ENCODE measurements around the gene ABO.
"Not testable (repeated sequence)": the region's sequence is repeated elsewhere in the genome, so short reads cannot be mapped to it uniquely, and the experiment has no call there.

The ABO gene

DNA sequence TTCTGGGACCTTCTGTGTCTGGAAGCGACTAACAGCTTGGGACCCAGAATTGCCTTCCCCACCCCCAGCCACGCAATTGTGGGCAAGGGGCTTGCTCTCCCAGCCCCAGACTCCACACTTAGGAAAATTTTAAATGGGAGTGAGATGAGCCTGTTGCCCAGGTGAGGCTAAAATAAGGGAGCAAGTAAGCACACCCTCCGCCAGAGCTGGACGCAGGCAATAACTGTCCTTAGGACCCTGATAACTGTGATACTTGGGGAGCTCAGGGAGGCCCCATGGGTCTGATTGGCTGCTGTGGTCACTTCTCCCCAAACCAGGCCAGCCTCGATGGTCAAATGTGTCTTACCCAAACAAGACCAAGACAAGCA, 13.3 kb downstream of the ABO start:
- no peak for DNase-seq

DNA sequence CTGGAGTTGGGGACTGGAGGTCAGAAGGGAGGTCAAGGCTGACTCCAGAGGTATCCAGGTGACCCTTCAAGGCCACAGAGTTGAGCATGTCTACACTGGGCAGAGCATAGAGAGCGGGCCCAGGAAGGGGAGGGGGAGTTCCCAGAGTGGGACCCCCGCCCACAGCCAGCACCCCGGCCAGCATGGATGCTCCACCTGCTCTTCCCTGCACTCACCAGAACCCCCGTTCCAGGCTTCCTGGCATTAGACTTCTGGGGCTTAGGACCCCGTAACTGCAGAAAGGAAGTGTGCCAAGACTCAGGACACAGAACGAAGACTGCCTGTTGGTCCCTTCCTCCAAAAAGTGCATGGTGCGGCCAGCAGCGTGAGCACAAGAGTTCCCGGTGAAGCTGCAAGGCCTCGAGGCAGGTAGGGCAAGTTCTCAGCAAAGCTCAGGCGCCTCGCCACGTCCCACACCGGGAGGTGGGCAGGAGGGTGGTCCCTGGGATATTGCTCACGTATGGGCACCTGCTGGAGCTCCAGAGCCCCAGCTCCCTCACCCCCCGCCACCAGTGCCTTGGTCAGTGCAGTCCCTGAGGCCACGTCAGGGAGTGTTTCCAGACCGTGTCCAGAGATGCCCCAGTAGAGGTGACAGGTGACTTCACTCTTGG, 13.8 kb downstream of the ABO start:
- no peak for DNase-seq

DNA sequence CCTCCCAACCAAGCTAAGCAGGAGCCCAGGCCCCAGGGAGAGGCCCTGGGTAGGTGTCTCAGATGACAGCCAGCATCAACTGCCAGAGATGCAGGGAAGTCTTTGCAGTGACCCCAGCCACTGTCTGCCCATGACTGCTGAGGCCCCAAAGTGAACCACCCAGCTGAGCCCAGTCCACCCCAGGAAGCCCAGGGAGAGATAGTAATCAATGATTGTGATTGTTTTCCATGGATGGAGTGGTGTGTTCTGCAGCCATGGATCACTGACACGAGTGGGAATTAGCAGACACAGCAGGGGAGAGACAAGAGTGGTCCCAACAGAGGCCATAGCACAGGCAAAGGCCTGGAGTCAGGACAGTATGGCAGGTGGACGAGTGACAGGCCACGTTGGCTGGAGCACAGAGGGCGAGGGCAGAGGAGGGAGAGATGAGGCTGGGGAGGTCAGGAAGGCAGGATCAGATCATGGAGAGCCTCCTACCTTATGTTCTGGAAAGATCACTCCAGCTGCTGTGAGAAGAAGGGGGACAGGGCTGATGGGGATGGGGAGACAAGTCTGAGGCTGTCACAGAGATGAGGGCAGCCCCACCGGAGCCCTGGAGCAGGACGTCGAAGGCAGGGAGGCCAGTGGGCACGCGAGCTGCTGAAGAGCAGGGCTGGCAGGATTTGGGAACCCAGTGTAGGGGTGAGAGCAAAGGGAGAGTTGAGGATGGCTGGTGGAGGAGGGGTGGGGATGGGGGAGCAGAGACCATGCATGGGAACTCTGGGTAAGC, 14.5 kb downstream of the ABO start:
- no peak for DNase-seq

DNA sequence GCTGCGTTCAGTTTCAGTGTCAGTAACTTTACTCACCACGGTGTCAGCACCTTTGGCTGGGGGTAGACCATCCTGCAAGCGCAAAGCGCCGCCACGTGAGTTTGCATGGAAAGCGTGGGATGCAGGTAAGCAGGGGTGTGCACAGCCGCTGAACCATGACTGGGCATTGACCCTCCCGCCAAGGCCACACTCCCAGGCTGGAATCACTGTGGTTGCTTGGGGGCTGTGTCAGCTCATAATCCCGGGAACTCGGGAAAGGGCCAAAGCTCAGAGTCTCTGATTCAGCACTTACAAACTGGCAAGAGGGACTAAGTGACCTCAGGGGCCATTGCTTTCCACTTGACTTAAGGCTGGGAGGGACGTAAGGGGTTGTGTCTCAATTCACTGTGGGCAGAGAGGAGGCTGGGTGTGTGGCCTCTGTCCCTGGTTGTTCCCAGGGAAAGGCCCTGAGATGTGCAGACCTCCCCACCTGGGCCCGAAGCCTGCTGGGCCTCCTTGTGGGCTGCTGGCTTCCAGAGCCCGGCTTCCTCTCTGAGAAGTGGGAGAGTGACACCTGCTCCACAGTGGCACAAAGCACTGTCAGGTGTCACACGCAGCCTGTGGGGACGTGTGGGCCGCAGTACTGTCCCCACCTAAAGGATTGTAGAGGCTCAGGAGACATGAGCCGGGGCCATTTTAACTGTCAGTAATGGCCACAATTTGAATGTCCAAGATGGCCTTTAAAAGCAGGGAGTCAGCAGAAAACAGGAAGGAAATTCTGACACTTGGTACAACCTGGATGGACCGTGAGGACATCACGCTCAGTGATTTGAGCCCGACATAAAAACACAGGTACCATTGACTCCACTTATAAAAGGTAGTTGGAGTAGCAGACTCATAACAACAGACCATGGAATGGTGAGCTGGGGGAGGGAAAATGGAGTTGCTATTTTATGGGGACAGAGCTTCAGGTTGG, 16.7 kb downstream of the ABO start:
- no peak for DNase-seq

DNA sequence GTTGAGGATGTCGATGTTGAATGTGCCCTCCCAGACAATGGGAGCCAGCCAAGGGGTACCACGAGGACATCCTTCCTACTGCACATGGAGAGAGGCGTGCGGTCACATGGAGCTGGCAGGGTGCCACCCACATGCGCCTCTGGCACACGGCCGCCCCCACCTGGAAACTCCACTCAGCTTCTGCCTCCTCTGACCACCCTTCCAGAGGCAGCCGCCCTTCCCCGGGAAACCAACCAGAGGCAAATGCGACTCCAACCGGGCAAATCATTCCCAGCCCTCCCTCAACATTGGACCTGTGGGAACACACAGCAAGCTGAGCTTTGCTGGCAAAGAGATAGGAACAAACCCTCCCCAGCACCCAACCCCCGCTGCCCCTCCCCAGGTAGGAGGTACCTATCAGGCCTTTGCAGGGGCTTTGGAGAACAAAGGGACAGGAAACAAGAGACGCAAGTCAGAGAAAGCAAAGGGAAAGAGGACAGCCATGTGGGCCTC, 17.5 kb downstream of the ABO start:
- no peak for DNase-seq

DNA sequence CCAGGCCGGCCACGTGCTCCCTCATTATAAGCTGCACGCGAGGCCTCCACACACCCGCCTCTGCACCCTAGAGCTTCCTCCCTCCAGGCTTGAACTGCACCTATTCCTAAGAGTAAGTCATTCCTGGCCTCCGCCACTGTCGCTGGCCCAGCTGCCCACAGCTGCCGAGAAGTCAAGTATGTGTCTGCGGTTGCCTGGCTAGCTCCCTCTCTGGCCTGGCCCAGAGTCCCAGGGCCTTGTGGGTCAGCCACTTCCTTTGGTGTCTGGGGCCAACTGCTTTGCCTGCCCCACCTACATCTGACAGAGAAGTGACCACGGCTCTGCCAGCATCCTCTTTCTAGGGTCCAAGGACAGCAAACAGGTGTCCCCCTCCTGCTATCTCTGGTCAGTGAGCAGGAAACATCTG, 18.3 kb downstream of the ABO start:
- no peak for DNase-seq

DNA sequence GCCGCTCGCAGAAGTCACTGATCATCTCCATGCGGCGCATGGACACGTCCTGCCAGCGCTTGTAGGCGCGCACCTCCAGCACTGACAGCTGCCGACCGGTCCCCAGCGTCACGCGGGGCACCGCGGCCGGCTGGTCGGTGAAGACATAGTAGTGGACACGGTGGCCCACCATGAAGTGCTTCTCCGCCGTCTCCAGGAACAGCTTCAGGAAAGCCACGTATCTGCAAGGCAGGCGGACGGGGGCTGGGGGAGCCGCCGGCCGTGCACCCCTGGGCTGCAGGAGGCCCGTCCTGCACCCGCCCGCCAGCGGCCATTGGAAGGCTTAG, 18.9 kb downstream of the ABO start:
- no peak for DNase-seq

DNA sequence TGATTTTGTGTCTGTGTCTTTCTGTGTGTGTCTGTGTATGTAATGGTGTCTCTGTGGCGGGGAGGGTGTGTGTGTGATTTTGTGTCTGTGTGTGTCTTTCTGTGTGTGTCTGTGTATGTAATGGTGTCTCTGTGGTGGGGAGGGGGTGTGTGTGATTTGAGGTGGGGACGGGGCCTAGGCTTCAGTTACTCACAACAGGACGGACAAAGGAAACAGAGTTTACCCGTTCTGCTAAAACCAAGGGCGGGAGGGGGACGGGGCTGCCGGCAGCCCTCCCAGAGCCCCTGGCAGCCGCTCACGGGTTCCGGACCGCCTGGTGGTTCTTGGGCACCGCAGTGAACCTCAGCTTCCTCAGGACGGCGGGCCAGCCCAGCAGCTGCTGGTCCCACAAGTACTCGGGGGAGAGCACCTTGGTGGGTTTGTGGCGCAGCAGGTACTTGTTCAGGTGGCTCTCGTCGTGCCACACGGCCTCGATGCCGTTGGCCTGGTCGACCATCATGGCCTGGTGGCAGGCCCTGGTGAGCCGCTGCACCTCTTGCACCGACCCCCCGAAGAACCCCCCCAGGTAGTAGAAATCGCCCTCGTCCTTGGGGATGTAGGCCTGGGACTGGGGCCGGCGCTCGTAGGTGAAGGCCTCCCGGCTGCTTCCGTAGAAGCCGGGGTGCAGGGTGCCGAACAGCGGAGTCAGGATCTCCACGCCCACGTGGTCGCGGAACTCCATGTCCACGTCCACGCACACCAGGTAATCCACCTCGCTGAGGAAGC, 19.4 kb downstream of the ABO start:
- DNase-seq, result no peak

DNA sequence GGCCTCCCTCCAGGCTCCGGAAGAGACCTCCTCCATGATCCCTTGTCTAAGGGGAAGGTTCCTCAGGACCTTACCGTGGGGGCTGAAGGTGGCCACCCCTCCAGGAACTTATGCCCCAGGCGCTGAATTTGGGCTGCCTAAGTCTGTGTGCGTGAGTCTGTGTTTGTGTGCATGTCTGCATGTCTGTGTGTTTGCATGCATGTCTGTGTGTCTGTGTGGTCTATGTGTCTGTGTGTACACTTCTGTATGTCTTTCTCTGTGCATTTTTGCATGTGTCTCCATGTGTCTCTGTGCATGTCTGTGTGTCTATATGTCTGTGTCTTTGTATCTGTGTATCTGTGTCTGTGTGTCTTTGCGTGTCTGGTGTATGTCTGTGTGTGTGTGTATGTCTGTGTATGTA, 20.5 kb downstream of the ABO start:
- no peak for DNase-seq

DNA sequence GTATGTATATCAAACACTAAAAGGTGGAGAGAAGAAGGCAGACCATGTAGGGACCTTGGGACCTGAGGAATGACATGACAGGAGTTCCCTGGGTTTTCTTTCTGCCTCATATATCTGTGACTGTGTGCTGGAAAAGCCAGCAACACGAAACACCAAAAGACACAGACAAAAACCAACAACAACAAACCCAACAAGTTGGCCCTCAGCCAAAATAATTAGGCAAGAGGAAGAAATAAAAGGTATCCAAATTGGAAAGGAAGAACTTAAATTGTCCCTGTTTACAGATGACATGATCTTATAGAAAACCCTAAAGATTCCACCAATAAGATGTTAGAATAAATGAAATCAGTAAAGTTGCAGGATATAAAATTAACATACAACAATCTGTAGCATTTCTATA, 21.7 kb downstream of the ABO start:
- DNase-seq, result no peak

DNA sequence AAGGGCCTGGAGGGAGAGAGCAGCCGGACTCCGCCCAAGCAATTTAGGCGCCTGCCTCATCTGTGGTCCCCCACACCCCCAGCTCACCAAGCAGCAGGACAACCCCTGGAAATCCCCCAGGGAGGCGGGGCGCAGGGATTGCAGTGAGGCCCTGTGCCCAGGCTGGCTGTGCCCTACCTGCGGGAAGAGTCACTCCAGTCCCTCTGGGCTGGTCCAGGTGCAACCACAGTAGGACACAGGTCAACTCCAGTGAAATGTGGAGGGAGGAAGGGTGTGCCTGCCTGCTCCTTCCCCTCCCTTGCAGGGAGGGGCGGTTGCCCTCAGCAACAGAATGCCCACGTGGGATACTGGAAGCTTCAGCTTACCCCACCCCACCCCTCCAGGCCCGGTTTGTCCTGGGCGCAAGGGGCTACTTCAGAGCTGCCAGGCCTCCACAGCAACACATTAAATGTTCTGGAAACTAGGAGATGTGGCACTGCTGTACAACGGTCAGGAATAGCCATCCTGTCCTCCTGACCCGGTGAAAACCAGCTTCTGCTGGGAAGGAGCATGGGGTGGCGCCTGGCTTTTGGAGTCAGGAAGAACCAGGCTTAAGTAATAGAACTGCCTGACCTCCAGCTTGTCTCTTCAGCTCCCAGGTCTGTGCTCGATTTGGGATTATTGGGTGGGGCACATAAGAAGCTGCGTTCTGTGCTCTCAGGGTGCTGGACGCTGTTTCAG, 22.5 kb downstream of the ABO start:
- no peak for DNase-seq

DNA sequence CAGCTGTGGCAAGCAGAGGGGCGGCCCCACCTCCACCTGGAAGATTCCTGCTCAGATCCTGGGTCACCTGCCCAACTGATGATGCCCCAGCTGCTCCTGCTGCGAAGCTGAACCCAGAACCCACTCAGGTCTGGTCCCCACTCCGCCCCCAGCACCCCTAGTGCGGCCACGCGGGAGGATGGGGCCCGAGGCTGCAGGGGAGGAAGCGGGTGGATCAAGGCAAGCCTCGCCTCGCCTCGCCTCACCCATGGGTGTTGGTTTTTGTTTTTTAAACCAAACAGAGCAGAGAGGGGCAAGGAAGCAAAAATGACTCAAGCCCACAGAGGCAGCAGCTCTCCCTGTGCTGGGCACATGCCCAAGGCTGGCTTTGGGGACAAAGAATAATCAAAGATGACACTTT, 23.2 kb downstream of the ABO start:
- DNase-seq, result no peak

DNA sequence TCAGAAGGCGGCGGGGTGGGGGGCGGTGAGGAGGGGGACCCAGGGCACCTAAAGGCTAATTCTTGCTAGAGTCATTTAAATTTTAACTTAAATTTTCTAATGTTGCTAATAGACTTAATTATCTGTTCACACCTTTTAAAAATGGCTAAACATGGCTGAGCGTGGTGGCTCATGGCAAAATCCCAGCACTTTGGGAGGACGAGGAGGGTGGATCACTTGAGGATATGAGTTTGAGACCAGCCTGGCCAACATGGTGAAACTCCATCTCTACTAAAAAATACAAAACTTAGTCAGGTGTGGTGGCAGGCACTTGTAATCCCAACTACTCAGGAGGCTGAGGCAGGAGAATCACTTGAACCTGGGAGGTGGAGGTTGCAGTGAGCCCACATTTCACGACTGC, 23.8 kb downstream of the ABO start:
- DNase-seq, result not testable (repeated sequence)

DNA sequence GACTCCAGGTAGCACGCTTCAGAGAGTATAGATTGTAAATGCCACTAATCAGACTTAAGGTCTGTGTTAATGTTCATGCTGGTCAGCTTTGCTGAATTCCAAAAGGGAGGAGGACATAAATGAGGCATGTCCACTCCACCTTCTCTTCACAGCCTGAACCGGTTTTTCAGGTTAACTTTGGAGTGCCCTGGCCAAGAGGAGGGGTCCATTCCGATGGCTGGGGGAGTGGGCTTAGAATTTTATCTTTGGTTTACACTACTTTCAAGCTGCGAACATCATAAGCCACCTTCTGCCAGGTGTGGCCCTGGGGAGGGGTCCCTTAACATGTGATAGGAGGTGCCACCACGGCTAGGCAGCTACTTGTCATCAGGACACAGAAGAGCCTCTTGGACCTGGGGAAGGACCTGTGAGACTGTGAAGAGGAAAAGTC, 24.2 kb downstream of the ABO start:
- DNase-seq, result no peak

DNA sequence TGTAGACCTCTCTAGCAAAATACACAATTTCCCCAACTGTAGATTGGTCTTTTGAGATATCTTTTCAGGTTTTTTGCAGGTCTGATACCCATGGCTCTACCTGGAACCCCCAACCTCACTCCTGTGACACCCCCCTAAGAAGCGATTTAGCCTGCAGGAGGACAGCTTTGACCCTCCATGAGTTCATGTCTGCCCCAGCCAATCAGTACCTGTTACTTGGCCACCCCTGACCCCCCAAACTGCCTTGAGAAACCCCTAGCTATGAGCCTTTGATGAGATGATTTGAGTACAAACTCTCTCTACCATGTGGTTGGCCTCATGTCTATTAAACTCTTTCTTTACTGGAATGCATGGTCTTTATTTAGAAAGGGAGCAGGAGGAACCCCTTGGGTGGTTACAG, 25.7 kb downstream of the ABO start:
- no peak for DNase-seq

DNA sequence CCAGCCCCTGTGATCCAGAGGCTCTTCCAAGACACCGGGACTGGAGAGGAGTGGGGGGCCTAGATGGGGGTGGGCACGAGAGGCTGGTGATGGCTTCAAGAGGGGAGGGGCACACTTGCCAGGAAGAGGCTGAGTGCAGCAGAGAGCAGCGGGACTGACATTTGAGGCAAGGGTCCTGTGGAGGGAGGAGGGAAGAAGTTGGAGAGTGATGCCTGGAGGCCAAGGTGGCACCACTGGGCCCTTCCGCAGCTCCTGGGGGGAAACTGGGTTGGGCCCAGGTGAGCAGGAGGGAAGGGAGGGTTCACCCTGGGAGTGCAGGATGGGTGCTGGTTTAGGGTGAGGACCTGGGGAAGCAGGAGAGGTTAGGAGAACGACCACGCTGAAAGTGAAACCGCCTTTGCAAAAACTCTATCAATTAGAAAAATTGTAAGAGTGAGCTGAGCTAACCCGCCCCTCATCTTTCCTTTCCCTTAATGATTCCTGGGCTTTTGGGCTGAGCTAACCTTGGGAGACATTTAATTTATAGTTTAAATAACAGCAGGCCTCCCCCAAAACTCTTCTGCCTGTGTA, 26.2 kb downstream of the ABO start:
- DNase-seq, result no peak

DNA sequence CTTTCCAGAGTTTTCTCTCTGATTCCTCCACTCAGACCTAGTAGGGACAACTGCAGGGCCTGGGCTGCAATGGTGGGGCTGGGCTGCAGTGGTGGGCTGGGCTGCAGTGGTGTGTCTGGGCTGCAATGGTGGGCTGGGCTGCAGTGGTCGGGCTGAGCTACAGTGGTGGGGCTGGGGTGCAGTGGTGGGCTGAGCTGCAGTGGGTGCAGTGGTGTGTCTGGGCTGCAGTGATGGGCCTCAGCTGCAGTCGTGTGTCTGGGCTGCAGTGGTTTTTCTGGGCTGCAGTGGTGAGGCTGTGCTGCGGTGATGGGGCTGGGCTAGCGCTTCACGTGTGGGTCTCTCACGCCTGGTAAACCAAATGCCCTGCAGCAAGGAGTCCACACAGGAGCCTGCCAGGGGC, 27.4 kb downstream of the ABO start:
- DNase-seq, result no peak

DNA sequence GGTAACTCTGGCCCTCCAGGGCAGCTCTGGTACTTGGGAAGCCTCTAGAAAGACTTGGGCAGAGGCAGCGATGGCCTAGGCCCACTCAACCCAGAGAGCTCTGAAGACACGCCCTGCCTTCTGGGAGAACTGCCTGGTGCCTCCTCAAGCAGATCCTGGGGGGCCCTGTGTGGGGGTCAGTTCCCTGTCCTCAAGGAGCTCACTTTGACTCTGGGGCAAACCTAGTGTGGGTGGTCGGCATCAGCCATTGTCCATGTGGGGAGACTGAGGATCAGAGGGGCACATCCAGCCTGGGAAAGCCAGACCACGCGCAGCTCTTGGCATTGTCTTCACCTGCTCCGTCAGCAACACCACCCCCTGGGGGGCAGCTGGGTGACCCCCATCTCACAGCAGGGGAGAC, 28.0 kb downstream of the ABO start:
- no peak for DNase-seq

DNA sequence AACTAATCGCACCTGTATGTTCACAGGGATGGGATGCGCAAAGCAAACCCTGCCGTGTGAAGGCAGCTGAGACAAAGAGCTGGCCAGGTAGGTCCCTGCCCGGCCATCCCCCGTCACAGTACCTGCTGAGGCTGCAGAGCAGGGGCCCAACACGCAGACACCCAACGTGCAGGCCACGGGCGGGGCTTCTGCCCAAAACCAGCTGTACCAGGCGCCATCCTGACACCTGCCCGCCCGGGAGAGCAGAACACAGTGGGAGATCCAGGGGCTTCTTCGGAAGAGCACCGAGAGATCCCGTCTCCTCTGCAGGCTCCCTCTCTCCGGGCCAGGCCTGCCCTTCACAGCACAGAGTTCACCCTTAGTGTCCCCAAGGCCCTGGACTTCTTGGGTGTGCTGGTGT, 28.4 kb downstream of the ABO start:
- no peak for DNase-seq

DNA sequence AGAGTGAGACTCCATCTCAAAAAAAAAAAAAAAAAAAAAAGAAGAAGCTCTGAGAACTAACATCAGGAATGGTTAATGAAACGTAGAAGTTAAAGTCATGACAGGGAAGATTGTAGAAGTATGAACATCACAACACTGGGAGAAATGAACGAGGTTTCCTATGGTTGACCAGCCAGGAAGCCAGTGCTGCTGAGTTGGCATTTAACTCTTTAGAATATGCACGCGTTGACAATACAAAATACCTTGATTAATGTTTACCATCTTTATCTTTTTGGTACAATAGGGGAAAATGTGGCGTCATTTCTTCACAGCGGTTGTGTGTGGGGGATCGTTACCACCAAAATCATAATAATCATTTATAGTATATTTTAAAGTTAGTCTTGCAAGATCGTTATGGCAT, 32.0 kb downstream of the ABO start:
- DNase-seq, result no peak

DNA sequence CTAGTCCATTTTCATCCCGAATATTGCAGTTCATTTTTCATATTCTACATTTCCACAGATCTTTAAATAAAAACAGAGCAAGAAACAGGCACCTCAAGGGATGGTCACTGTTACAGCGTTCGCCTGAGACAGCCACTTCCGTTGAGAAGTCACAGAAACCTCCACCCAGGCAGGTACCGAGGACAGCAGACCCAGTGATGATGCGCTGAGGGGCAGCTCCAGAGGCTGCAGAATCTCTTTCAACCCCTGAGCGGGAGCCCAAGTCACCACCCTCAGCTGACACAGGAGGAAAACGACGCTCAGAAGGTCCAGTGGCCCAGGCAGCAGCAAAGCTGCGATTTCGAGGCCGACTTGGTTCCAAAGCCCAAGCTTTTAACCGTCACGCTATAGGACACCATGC, 32.8 kb downstream of the ABO start:
- no peak for DNase-seq

DNA sequence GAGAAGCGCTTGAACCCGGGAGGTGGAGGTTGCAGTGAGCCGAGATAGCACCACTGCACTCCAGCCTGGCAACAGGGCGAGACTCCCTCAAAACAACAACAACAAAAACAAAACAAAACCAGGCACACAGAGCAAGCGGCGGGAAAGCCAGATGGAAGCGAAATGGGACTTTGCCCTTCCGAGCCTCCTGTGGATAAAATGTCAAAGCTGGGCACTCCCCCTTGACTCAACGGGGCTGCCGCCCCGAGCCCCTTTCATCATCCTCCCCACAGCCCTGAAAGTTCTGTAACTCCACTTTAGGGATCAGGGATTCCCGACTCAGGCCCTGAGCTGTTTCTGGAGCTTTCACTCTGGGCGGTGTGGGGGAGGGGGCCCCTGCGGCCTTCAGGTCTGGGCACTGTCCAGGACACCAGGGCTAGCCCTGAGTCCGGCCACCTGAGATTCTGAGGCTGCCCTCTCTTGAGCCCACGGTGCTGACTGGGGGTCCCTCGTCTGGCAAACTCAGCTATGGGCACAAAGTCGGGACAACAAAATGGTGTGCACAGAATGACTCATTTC, 35.4 kb downstream of the ABO start:
- no peak for DNase-seq

All from stimulated activated naive CD4-positive, alpha-beta T cell treated with Interleukin-2 at 50 U/mL for 16 hours (primary cell).